GM18505 (cell line): ENCODE measurements around the gene FARP1.

ENCODE experiments used
- ATAC-seq: cut with Tn5 transposase; IDR thresholded peaks from one replicate; pipeline ENCODE4 v1.9.1; 2021; ENCODE audit not compliant: unreplicated experiment
- POLR2A ChIP-seq: IDR thresholded peaks from 4 replicates; pipeline ENCODE4 v1.6.1; 2011; ENCODE audit warnings: borderline replicate concordance; ENCODE audit not compliant: insufficient read depth, insufficient read length; ENCODE audit errors: extremely low read depth

The FARP1 gene

DNA sequence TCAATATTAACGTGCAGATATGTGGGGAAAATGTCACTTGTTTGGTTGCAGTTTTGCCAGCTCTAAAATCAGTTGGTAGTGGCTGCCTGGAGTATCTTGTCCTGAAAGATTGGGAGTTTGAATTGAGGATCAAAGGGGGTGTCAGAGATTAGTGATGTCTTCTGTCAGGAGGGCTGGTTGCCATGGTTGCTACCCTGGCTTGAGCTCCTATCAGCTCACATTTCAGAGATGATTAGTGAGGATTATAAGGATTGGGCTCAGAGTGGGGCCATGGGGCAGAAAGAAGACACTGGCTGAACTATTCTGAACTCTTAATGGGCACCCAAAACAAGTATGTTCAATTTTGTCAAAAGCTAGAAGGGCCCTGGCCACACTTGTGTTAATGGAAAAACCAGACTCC lies 129.7 kb downstream of the FARP1 start:
- no peak for ATAC-seq
- TF ChIP-seq POLR2A, result no peak

DNA sequence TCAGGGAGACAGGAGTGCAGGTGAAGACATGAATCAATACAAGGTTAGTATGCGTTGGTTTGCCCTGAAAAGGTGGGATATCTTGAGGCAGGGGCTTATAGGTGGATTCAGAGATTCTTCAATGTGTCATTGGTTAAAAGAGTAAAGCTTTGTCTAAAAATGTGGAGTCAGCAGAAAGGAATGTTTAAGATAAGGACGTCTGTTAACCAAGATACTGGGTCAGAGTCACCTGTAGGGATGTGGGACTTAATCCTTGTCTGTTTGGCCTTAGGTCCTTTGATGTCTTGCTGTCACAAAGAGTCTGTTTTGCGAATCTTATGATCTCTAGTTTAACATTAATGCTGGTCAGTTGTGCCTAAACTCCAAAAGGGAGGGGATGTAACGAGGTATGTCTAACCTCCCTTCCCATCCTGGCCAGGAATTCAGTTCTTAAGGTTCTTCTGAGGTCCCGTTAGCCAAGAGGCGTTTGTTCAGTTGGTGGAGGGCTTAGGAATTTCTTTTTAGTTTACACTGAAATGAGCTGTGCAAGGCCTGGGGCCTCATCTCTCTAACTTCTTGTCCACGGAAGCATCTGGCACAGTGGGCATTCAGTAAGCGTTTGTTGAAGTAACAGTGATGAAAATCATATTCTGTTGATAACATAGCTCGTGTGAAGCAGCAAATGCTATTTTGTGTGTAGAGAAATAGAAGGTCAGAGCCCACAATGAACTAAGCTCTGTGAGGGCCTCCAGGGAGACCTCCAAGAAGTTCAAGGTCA lies 130.4 kb downstream of the FARP1 start:
- no peak for TF ChIP-seq POLR2A
- no peak for ATAC-seq

DNA sequence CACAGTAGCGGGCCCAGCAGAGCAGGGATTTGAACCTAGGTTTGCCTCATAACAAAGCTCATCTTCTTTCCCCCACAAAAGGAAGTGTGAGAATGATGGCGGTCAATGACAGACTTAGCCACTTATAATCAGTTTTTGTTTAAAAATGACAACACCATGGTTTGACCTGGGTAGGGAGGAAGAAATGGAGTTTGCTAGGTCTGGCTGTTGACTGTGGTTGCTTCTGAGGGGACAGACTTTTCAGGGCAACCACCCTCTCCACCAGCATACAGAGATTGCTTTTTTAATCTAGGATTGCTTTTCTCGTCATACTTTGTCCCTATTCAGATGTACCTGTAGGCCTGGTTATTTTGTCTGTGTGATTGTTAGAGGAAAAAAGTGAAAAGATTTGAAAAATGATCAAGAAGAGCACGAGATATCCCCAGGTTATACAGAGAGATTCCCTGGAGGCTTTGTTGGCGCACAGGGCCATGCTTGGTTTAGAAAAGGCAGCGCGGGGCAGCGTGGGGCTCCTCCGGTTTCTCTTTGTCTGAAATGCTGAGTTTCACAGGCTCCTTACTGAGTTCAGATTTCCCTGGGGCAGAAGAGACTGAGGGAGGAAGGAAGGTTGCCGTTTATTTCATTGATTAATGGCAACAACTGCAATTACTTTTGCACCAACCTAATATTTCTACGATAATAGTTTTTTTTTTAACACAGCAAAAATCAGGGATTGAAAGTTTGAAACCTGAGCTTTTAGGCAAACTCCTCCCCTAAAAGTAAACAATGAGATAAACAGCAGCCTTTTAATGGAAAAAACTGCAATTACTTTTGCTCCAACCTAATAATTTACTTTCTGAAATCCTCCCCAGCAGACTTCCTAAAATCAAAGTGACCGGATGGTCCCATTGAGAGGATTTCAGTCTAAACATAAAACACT lies 131.2 kb downstream of the FARP1 start:
- no peak for TF ChIP-seq POLR2A
- ATAC-seq, result no peak

DNA sequence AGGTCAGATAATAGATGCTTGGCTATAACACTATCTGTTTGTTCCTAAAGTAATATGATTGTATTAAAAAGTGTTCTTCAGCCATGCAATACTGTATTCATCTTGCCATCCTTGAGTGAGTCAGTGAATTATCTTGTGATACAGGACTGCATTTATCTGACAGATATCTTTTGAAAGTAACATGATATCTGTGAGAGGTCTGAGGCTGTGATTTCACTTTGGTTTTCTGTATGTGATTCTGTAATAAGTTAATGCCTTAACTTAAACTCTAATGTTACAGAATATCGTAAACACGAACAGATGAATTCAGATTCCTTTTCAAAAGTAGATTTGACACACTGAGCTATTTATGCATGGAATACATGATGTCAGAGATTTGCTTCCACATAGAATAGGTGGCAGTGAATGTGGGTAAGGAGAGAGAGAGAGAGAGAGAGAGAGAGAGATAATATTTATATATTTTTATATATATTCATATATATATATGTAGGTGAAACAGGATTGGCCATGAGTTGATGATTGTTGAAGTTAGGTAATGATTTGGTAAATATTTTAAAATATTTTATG lies 132.1 kb downstream of the FARP1 start:
- ATAC-seq, result no peak
- TF ChIP-seq POLR2A, result no peak

DNA sequence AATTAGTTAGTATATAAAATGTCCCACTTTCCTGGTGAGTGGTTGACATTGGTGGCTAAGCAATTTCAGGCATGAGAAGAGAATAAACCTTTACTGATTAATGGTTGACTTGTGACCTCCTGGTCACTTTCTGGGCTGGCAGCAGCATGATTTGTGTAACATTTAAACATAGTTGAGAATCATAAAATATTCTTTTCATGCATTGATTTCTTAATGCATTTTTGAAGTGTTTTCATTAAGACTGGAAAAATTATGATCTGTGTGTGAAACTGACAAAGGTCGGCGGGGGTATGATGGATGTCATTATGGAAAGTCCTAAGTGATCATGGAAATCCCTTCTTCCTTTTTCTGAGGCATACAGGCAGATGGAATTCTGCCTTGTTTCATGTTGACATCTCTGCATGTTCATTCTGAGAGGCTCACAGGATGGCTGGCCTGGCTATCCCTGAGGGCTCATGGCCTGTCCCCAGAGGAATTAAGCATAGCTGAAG lies 132.8 kb downstream of the FARP1 start:
- ATAC-seq, result no peak
- no peak for TF ChIP-seq POLR2A

DNA sequence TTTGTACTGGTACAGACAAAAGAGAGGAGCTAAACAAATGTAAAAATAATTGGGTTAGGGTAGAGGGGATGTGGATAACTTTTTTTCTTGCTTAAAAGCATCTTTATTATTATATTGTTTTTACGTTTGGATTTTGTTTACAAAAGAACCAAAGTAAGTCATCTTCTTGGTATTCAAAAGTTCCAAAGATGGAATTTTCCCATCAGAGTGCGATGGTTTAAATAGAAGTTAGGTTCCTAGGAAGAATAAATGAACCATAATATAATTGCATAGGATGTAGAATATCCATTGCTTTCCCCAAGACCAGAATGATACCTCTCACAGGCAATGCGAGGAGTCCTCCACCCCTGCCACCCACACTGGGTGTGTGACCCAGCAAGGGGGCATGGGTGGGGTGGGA lies 133.6 kb downstream of the FARP1 start:
- no peak for ATAC-seq
- TF ChIP-seq POLR2A, result no peak

DNA sequence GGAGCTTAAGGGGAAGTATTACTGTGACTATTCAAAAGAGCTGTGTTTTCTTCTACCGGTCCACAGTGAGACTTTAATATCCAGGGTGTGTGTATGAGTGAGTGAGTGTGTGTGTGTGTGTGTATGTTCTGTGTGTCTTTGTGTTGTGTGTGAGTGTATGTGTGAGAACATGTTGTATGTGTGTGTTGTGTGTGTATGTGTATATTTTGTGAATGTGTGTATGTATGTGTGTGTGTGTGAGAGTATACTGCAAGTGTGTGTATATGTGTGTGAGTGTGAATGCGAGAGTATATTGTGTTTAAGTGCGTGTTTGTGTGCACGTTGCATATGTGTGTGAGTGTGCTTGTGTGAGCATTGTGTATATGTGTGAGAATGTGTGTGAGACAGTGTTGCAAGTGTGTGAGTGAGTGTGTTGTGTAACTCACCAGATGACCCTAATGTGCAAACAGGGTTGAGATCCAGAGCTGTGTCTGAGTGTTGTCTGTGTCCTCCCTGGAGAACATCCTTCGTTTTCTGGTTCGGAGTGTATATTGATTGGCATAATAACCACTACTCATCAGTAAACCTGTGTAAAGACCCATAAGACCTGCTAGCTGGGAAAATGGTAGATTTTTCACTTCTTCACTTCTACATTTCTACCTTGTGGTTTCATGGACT lies 135.3 kb downstream of the FARP1 start:
- no peak for TF ChIP-seq POLR2A
- ATAC-seq, result no peak

DNA sequence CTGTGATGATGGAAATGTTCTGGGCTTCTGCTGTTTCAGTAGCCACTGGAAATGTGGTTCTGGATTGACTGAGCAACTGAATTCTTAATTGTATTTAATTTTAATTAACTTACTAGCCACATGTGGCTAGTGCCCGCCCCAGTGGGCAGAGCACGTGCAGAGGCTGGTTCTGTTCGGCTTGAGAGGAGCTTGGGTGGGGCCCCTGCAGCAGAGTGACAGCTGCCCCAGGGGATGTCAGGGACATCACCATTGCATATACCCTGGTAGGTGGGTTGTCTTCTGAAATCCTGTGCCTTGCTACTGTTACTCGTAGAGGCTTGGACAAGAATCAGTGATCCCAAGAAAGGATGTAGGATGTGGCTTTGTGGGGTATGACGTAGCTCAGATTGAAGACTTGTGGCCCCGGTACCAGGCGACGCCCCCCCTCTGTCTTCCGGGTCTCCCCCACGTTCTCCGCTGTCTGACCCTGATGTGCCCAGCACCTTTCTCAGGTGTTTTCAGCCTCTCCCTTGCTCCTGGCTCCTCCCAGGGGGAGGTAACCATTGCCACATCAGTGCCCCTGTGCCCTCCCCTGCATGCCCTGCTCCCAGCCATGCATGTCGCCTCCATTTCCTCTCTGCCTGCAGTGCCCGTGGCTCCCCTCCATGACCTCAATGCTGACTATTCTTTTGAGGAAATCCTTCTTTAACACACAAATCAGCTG lies 136.7 kb downstream of the FARP1 start:
- peak; percentile 85 for ATAC-seq
- no peak for TF ChIP-seq POLR2A

DNA sequence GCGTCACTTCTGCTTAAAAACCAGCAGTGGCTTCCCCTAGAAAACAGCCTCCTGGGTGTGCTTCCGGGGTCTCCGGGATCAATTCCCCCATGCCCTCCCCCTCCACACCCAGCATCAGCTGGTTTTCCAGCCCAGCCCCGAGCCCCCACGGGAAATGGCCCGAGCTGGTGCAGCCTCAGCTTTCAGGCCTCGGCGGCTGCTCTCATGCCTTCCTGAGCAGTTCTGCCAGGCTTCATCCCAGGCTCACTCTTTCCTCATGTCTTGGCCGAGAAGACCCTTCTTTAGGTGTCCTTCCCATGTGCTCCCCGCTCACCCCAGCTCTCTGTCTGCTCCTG lies 137.2 kb downstream of the FARP1 start:
- ATAC-seq, result peak; percentile 43
- TF ChIP-seq POLR2A, result no peak

DNA sequence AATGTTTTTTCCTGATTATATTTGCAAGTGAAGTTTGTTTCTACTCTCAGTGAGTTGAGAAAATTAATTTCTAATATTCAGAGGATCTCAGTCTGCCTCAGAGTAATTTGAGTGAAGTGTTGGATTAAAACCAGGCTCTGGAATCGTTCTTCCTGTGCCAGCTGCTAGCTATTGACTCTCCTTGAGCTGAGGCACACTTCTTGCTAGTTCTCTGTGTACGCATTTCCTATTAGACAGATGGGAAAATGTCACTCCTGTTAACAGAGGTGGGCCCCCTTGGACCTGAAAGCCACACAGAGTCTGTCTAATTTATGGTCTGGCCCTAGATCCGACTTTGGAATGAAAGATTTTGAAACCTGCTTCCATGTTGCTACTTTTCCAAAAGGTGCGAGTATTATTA lies 141.8 kb downstream of the FARP1 start:
- ATAC-seq, result no peak
- no peak for TF ChIP-seq POLR2A

DNA sequence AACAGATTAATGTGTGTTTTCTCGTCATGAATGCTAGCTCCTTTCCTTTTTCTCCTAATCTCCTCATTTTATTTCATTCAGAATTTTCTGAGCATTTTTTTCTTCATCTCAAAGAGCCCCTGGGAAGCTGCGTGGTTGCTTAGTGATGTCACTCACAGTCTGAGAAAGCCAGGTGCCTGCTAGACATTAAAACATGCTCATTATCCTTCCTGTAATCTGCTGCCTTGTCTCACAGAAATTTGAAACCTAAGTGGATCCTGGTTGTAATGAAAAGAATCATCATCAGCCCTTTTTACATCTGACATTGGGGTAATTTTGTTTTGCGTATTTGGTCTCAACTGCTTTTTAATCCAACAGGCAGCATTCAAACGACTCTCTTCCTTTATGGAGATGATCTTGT lies 142.4 kb downstream of the FARP1 start:
- TF ChIP-seq POLR2A, result no peak
- ATAC-seq, result no peak

DNA sequence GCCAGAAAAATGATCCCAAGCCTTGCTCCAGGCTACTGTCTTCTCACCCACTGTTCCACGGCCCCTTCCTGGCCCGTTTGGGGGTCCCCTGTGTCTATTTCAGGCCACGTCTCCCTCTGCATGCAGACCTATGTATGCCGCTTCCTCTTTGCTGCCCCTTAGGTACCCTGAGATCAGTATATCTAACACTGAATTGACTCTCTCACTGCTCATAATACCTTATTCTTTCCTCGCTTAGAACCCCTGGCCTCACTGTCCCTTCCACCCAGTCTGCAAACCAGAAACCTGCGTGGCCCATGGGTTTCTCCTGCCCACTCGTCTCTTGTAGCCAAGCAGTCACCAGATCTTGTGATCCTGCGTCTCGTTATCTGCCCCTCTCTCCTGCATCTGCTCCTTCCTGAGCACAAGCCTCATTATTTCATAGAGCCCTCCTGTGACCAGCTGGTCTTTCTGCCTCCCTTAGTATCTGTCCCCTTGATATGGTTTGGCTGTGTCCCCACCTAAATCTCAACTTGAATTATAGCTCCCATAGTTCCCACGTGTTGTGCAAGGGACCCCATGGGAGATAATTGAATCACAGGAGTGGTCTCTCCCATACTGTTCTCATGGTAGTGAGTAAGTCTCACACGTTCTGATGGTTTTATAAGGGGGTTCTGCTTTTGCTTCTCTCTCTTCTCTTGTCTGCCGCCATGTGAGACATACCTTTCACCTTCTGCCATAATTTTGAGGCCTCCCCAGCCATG lies 143.1 kb downstream of the FARP1 start:
- TF ChIP-seq POLR2A, result no peak
- ATAC-seq, result no peak

DNA sequence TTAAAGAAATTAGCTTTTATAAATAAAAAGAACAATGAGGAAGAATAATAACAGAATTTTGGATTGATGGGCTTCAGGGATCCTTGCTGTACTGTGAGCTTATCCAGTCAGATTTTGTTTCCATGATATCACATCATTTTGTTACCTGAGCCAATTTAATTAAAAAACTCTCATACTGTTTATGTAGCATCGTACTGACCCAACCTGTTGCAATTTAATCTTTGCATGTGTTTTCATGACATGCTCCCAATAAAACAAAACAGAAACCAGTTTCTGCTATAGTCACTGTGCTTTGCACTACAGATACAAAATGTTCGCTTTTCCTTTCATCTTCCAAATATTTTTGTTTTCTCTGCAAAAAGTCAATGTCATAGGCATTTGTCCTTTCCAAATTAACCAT lies 143.9 kb downstream of the FARP1 start:
- ATAC-seq, result no peak
- TF ChIP-seq POLR2A, result no peak

DNA sequence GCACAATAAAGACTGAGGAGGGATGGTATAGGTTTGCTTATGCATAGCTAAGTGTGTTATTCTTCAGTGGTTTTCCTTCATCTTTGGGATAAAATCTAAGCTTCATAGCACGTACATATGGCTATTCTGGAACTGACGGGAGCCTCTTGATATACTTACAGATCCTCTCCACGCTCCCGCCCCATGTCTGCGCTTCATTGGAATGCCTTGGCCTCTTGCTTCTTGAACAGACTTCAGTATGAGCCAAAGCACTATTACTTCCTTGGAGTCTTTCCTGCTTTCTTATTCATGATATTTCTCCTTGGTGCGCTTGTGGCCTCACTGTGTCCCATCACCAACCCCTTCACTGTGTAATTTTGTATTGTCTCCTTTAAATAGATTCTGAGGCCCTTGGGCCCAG lies 145.3 kb downstream of the FARP1 start:
- no peak for ATAC-seq
- TF ChIP-seq POLR2A, result no peak
